ENCODE results near the gene DCTN2. TPM values are rescaled to one million over a fixed set of nuclear protein-coding genes. Genes with fewer than 3 reads are reported as not detected.
"Not testable (repeated sequence)": the region's sequence is repeated elsewhere in the genome, so short reads cannot be mapped to it uniquely, and the experiment has no call there.

The DCTN2 gene
- total RNA-seq, 1 donor from 2014 or later, result 135 TPM

DNA sequence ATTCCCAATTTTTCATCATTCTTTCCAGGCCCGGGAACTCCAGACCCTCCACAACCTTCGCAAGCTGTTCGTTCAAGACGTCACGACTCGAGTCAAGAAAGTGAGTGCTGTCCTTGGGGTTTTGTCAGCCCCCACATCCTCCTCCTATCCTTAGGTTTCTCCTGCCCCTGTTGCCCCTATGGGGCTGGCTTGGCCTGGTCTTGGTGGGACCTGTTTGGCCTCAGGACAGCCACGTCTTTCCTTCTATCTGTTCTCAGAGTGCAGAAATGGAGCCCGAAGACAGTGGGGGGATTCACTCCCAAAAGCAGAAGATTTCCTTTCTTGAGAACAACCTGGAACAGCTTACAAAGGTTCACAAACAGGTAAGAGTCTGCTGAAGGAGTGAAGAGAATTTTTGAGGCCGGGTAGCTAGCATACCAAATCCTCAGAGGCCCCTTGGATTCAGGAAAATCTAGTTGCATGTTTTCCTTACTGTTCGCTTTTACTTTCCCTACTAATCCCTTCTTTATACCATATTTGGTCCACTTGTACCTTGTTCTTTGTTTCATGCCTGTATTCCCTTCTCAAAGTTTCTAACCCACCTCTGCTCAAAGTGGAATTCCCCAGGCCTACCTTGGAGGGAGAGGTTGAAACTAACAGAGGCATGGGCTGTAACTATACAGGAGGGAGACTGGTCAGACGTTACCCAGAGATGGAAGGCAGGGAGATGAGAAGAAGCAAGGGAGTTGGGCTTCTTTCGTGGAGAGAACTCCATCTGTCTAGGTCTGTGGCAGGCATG, 31.2 kb upstream of the DCTN2 start:
- no peak for DNase-seq (ENCODE audit: low spot score)

DNA sequence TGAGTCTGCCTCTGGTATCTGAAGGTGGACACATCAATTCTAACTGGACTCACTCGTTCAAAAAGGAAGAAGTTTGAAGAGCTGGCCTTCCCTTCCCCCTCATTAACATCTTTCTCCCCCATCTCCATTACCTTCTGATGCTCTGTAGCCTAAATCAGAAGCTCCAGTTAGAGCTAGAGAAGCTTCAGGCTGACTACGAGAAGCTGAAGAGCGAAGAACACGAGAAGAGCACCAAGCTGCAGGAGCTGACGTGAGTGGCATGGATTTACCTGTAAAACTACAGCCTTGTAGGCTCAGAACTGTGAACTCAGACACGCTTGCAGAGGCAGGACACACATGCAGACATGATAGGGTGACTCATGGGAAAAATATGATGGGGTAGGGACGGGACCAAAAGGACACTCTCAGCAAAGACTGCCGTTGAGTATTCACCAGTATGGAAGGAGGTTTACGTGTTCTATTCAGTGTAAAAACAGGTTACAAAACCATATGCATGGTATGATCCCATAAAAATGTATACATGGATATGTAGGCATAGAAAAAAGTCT, 29.7 kb upstream of the DCTN2 start:
- no peak for DNase-seq (ENCODE audit: low spot score)

DNA sequence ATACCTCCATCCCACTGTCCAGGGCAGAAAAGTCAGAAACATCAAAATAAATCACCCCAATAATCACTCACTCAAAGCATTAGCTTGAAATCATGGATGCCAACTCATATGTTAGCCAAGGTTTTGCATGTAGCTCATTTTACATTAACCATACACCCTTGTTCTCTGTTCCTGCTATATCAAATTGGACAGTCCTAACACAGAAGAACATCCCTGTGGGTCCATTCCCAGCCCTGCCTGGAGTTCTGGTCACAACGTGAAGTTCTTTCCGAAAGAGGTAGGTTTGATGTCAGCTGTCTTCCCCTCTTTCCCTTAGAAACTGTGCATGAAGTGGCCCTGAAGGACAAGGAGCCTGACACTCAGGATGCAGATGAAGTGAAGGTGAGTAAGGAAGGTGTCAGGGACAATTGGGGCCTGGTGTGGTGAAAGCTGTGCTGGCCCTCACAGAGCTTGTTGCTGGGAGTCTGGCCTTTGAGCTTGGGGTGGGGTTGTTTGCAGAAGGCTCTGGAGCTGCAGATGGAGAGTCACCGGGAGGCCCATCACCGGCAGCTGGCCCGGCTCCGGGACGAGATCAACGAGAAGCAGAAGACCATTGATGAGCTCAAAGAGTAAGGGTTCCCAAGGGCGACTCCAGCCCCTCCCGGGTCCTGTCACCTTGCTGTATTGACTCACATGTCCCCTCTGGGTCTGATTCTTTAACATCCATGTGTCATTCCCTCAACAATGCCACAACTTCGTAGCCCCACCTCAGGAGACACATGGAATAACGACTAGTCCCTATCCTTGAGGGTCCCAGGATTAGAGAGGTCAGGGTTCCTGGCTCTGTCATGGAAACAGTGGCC, 29.0 kb upstream of the DCTN2 start:
- DNase-seq (ENCODE audit: low spot score), result no peak

DNA sequence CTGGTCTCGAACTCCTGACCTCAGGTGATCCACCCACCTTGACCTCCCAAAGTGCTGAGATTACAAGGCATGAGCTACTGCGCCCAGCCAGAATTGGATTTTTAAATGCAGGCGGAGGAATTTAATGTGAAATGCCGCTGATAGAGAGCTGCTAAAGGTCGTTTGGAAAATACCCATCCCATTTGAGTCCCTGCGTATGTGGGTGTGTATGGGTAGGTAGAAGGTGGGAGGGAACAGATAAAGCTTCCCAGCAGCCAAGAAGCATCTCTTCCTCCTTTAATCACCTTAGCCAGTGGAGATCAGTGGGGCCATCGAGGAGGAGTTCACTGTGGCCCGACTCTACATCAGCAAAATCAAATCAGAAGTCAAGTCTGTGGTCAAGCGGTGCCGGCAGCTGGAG, 27.8 kb upstream of the DCTN2 start:
- no peak for DNase-seq (ENCODE audit: low spot score)

DNA sequence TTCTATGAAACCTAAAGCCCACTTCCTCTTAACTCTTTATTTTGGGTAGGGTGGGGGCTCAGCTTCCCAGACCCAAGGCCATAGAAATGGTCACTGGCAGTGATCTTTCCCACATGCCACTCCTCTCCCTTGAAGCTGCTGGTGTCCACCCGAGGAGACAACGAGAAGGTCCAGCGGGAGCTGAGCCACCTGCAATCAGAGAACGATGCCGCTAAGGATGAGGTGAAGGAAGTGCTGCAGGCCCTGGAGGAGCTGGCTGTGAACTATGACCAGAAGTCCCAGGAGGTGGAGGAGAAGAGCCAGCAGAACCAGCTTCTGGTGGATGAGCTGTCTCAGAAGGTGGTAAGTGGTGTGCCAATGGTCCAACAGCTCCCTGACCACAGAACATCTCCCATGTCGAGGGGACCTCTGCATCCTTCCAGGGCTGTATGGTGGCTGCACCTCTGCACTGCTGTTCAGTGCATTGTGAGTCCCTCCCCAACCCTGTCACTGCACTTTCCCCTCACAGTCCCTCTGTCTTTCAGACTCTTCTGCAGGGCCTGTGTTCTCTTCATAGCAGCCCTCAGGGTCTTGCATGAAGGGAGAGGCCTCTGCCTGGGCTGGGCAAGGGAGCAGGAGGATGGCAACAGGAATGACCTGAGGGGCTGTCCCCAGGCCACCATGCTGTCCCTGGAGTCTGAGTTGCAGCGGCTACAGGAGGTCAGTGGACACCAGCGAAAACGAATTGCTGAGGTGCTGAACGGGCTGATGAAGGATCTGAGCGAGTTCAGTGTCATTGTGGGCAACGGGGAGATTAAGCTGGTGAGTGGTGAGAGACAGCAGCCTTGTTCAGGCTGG, 25.2 kb upstream of the DCTN2 start:
- no peak for DNase-seq (ENCODE audit: low spot score)

DNA sequence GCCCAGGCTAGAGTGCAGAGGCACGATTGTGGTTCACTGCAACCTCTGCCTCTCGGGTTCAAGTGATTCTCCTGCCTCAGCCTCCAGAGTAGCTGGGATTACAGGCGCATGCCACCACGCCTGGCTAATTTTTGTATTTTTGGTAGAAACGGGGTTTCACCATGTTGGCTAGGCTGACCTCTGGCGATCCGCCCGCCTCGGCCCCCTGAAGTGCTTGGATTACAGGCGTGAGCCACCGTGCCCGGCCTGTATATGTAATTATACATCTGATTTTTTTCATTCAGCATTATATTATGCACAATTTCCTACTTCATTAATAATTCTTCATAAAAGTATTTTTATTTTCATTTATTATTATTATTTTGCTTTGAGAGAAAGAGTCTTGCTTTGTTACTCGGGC, 23.4 kb upstream of the DCTN2 start:
- not testable (repeated sequence) for DNase-seq (ENCODE audit: low spot score)

DNA sequence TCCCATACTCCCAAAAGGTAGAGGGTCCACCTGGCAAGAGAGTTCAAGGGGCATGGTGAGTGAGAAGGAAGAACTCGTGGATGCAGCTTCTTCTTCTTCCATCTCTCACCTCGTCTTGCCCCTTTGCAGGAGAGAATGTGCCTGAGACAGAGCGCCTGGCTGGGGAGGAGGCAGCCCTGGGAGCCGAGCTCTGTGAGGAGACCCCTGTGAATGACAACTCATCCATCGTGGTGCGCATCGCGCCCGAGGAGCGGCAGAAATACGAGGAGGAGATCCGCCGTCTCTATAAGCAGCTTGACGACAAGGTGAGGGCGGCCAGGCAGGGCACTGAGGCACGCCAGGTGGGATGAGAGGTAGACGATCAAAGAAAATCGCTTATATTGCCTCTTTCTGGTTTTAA, 22.9 kb upstream of the DCTN2 start:
- no peak for DNase-seq (ENCODE audit: low spot score)

DNA sequence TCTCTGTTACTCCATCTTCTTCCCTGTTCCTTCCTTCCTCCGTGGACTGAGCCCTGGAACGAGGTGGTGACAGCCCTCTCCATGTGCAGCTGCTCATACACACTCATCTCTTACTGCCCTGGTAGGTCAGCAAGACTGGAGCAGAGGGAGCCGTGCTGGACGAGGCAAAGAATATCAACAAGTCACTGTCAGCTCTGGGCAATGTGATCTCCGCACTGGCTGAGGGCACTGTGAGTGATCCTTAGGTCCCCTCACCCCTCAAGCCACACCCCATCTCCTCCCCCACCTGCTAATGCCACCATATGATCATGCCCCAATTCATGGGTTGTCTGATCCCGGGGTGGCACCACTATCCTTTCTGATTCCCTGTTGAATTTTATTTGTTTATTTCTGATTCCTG, 21.8 kb upstream of the DCTN2 start:
- no peak for DNase-seq (ENCODE audit: low spot score)

DNA sequence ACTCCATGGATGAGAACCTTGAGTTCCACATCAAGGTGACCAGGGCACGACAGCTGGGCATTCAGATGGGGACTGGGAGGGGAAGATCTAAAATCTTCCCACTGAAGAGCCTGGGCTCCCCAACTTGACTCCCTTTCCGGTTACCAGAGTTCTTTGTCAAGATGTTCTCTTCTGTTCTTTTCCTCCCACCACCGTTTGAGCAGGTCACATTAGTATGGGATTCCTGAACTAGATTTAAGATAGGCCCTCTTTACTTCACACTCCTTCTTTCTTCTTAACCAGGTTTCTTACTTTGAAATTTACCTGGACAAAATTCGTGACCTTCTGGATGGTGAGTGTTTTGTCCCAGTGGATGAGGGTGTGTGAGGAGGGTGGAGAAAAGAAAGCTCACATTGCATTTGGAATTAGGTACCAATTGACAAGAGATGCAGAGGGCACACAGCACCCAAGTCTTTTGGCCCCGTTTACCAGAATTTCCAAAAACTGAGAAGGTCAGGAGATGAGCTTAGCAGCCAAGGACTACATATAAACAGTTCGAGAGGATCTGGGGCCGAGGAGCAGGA, 17.3 kb upstream of the DCTN2 start:
- DNase-seq (ENCODE audit: low spot score), result no peak

DNA sequence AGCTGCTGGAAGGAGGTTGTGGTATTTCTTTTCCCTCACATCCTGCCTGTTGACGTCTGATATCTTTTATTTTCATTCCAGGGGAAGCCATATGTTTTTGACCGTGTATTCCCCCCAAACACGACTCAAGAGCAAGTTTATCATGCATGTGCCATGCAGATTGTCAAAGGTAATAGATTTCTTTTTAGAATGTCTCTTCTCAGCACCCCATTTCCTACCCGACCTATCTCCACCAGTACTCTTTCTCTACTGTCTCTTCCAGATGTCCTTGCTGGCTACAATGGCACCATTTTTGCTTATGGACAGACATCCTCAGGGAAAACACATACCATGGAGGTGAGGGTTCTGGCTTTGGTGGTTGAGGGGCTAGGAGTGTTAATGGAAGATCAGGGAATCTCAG, 16.4 kb upstream of the DCTN2 start:
- DNase-seq (ENCODE audit: low spot score), result no peak

DNA sequence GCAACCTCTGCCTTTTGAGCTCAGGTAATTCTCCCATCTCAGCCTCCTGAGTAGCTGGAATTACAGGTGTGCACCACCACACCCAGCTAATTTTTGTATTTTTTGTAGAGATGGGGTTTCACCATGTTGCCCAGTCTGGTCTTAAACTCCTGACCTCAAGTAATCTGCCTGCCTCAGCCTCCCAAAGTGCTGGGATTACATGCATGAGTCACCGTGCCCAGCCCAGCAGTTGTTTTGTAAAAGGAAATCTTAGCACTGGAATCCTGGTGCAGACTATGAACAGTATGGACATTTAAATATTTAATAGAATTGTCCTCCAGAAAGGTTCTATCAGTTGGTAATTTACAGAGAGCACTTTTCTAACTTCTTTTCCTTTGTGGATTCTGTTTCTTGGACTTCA, 14.1 kb upstream of the DCTN2 start:
- DNase-seq (ENCODE audit: low spot score), result not testable (repeated sequence)

DNA sequence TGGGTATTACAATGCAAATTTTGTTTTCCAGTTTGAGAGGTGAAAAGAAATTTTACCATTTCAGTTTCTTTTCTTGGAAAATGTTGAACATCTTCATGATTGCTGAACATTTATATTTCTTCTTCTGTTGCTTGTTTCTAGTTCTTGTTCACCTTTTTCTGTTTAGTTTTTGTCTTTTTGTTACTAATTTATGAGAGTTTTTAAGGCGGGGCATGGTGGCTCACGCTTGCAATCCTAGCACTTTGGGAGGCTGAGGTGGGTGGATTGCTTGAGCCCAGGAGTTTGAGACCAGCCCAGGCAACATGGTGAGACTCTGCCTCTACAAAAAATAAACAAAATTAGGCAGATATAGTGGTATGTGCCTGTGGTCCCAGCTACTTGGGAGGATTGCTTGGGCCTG, 13.5 kb upstream of the DCTN2 start:
- DNase-seq (ENCODE audit: low spot score), result no peak

DNA sequence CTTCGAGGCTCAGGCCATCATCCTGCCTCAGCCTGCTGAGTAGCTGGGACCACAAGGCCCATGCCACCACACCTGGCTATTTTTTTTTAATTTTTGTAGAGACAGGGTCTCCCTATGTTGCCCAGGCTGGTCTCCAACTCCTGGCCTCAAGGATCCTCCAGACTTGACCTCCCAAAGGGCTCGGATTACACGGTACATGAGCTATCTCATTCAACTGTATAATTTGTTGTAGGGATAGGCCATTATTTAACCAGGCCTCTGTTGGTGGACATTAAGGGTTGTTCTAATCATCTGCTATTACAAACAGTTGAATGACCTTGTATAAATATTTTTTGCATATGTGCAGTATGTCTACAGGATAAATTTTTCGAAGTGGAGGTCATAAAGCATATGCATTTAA, 11.9 kb upstream of the DCTN2 start:
- no peak for DNase-seq (ENCODE audit: low spot score)

DNA sequence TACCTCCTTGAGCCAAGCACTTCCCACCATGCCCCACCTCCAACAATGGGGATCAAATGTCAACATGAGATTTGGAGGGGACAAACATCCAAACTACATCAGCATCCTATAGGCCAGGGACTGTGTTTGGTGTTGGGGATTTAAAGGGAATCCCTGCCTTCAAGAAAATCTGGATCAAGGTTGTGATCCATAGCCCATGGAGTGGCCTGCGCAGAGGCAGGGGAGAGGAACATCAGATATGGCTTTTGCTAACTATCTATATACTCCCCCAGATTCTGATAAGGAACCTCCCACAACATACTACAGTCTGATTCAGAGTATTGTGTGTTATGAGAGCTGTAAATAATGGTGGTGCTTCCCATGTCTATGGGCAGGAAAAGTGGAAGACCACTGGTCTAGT, 7.9 kb upstream of the DCTN2 start:
- no peak for DNase-seq (ENCODE audit: low spot score)

DNA sequence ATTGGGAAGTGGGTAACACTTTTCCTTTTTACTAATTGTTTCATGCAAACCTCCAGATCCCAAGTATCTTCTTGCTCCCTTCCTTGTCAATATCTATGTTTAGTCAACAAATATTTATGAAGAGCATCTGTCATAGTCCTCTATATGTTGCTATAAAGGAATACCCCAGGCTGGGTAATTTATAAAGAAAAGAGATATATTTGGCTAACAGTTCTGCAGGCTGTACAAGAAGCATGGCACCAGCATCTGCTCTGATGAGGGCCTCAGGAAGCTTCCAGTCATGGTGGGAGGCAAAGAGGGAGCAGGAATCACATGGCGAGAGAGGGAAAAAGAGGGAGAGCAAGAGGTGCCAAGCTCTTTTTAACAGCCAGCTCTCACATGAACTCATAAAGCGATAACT, 7.5 kb upstream of the DCTN2 start:
- DNase-seq (ENCODE audit: low spot score), result no peak

DNA sequence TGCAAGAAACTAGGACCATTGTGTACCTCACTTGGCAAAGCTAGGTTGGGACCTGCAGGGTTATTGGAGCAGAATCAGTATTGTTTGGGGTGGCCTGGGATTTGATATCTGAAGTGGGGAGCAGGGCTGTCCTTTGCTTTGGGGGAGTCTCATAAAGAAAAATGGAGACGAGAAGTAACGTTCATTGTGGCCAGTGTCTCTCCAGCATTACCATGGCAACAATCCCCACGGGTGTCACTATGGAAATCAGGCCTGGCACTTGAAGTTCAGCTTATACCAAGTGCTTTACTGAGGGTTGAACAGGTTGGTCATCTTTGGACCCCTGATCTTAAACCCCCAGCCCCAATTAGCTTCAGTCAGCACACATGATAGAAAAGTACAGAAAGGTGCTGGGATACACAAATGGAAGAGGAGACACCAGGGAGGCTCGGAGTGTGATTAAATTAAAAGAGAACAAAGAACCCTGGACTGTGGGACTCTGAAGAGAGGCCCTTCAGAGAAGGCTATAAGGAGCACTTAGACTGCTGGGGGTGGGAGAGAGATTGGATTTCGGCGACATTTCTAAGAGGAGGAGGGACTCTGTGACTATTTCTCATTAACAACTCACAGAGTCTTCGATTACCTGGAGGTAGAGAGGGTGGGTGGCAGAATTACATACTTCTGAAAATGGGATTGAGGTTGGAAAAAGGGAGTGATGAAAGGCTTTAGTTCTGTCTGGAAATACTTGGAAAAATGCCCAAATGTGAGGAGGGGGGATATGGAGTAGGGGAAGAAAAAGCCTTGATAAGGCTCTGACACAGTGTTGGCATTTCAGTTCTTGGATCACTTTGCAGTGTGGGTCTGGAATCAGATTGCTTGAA, 6.6 kb upstream of the DCTN2 start:
- no peak for DNase-seq (ENCODE audit: low spot score)

DNA sequence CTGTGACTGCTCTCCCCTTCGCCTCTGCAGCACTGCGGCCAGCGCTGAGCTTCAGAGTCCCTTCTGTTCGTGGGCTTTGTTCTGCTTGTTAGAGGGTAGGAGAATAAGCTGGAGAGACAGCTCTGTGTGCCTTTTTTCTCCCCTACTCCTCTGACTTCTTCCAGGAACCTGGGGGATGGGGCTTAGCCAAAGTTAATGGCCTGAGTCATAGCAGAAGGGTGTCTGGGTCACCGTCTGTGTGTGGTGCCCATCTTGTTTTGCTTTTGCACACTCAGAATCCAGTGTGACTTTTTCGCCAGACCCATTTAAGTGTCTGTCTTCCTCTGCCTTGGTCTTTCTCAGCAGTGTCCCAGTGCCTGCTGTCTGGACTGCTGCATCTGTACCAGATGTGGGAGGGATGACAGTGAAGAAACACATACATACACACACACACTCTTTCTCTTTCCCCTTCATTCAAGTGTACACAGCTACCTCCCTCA, 5.9 kb upstream of the DCTN2 start:
- DNase-seq (ENCODE audit: low spot score), result no peak

DNA sequence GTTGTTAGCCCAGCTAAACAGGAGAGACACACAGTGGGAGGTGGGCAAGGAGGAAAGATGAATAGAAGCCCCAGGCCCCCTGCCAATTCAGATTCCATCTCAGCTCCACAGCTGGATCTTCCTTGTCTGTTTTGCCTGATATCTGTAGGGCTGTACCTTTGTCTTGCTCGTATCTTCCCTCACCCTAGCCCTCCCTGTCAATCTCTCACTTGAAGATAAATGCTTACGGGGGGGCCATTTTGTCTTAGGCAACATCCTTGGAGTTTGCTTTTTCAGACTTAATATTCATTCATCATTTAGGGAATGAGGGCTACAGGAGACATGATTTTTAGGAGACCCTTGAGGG, 5.3 kb upstream of the DCTN2 start:
- no peak for DNase-seq (ENCODE audit: low spot score)

DNA sequence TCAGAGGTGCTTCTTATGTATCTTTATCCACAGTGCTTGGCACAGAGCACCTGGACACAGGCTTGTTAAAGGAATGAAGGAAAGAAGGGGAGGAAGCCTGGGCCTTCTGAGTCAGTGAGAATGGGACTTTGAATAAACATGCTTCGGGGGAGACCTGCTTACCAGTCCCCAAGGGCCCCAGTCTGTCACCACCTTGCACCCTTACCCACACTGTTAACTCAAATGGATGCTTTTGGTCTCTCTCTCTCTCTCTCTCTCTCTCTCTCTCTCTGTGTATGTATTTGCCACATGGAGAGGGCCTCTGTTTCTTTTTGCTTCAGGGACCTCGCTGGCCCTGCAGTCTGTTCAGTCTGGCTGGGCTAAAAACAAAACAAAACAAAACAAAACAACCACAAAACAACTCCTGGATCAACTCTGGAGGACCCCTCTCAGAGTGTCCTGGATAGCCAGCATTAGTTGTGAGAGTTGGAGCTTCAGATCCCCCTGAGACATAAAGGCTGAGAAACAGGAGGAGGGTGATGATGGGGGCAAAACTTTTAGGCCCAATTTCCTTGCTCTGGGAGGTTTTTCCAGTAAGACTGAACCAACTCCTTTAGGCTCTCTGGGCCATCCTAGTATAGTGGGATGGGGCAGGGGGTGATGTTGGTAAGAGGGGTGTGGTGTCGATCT, 4.8 kb upstream of the DCTN2 start:
- DNase-seq (ENCODE audit: low spot score), result no peak
